CD4-positive, alpha-beta memory T cell (primary cell): Measurements from ENCODE around the gene CACHD1. TPM values are rescaled to one million over a fixed set of nuclear protein-coding genes. Genes with fewer than 3 reads are reported as not detected.

Experiments used
- CTCF ChIA-PET: fragments of 350-600 bp; sonication (Branson Sonifier 250); formaldehyde crosslinking; loops from one replicate; lab custom pipeline; 2021; ENCODE audit warnings: inconsistent platforms; ENCODE audit not compliant: partially characterized antibody; lab: Charles Lee
- POLR2A ChIA-PET: fragments of 350-600 bp; sonication (Branson Sonifier 250); formaldehyde crosslinking; loops from one replicate; lab custom pipeline; 2021; ENCODE audit not compliant: partially characterized antibody; lab: Charles Lee
- DNase-seq, 5 donors: peaks; one replicate each; pipeline versions ENCODE4 v3.0.0 to v3.0.0-alpha.2; 2020 to 2022; ENCODE audit warnings: mixed read lengths in 1 of 5
- H3K27ac ChIP-seq: one replicate; pipeline ENCODE4 v1.7.0; 2013; ENCODE audit warnings: low read depth, low read length
- H3K27me3 ChIP-seq: 2 replicates; pipeline ENCODE4 v1.7.0; 2013; ENCODE audit warnings: mild to moderate bottlenecking, low read length, moderate library complexity; ENCODE audit not compliant: insufficient read depth
- H3K36me3 ChIP-seq: 2 replicates; pipeline ENCODE4 v1.7.0; 2013; ENCODE audit warnings: mild to moderate bottlenecking, low read length, moderate library complexity; ENCODE audit not compliant: insufficient read depth
- H3K4me1 ChIP-seq: 2 replicates; pipeline ENCODE4 v1.7.0; 2013; ENCODE audit warnings: mild to moderate bottlenecking, low read length, moderate library complexity; ENCODE audit not compliant: insufficient read depth
- H3K4me3 ChIP-seq, 2 donors: one replicate each; pipeline ENCODE4 v1.7.0; 2013; ENCODE audit warnings: low read length in 2 of 2, mild to moderate bottlenecking in 1 of 2
- H3K9me3 ChIP-seq, 2 donors: one replicate each; pipeline ENCODE4 v1.7.0; 2013; ENCODE audit warnings: low read length in 2 of 2, control low read depth in 1 of 2; ENCODE audit not compliant: control insufficient read depth in 1 of 2
- H3K27ac Mint-ChIP-seq, 7 donors: one replicate each; pipeline ENCODE4 v1.8.0; 2020 to 2021; ENCODE audit warnings: mixed read lengths in 7 of 7, mild to moderate bottlenecking in 6 of 7, inconsistent platforms in 3 of 7, moderate library complexity in 3 of 7
- H3K27me3 Mint-ChIP-seq, 2 donors: one replicate each; pipeline ENCODE4 v1.8.0; 2020 to 2021; ENCODE audit warnings: mixed read lengths in 2 of 2
- H3K36me3 Mint-ChIP-seq, 2 donors: one replicate each; pipeline ENCODE4 v1.8.0; 2020 to 2021; ENCODE audit warnings: mixed read lengths in 2 of 2, inconsistent platforms in 1 of 2, mild to moderate bottlenecking in 1 of 2
- H3K4me1 Mint-ChIP-seq, 4 donors: one replicate each; pipeline ENCODE4 v1.8.0; 2020 to 2021; ENCODE audit warnings: mixed read lengths in 4 of 4, mild to moderate bottlenecking in 1 of 4
- H3K4me3 Mint-ChIP-seq, 8 donors: one replicate each; pipeline ENCODE4 v1.8.0; 2020 to 2021; ENCODE audit warnings: mixed read lengths in 8 of 8, mild to moderate bottlenecking in 7 of 8, moderate library complexity in 6 of 8, inconsistent platforms in 3 of 8
- H3K9me3 Mint-ChIP-seq, 8 donors: one replicate each; pipeline ENCODE4 v1.8.0; 2020 to 2021; ENCODE audit warnings: mixed read lengths in 8 of 8, mild to moderate bottlenecking in 5 of 8, inconsistent platforms in 3 of 8, moderate library complexity in 1 of 8
- intact Hi-C: fragments of 100-400 bp; cut with micrococcal nuclease; formaldehyde crosslinking; loops from one replicate; pipeline ENCODE4 v1.15.1; 2023
- polyA plus RNA-seq, 2 donors: library from polyadenylated mRNA; unstranded; fragments of 300-500 nt; fragmentation: Illumina TruSeq; gene quantifications; one replicate each; pipeline ENCODE4 v1.2.3, GENCODE V29; 2021
- total RNA-seq, 2 experiments: library from RNA; stranded (reverse); gene quantifications; one replicate each; pipeline ENCODE4 v1.2.3, GENCODE V29; 2021

CACHD1 gene
- total and polyA plus RNA-seq, 4 experiments from 2014 or later, result 0.11 to 0.17 TPM; not detected in 2

DNA sequence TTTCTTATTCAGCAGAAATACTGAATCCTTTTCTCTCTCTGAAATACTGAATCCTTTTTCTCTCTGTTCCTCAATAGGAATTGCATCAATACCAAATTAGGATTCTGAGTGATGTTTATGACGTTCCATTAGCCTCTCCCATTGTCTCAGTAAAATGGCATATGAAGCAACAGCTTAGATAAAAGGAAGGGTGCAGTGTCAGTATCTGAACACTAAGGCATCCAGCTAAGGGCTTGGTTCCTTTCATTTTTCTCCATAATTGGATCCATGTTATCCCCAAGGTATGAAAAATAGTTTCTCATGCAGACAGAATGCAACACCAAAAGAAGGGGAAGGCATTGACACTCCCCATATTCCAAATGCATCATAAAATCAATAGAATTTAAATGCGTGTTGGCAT, 213.5 kb downstream of the CACHD1 start:
- Histone ChIP-seq H3K4me1 (no peaks in the 10 kb centered on the region), H3K27me3 (no peaks in the 10 kb centered on the region), H3K9me3 (no peaks in the 10 kb centered on the region), H3K4me3 (no peak overlapping the region), H3K36me3 (no peaks in the 10 kb centered on the region), H3K27ac (no peak overlapping the region)
- H3K9me3 Mint-ChIP-seq, result no peaks in the 10 kb centered on the region
- no peaks in the 10 kb centered on the region for H3K36me3 Mint-ChIP-seq
- DNase-seq, result no peak
- H3K27me3 Mint-ChIP-seq, result peaks cover 0 to 7% of the 10 kb centered on the region in 2 donors
- no peak overlapping the region for H3K27ac Mint-ChIP-seq
- ChIA-PET CTCF (interaction anchor here (0.8 to 1.7 kb wide), 7 partner anchors 8 to 1004 kb away, joined by 3 to 8 read pairs (median 6); no protein-coding TSS in a partner anchor), POLR2A (no interaction called here)
- H3K4me1 Mint-ChIP-seq, result no peaks in the 10 kb centered on the region
- intact Hi-C loops, result no loop called here
- H3K4me3 Mint-ChIP-seq, result no peak overlapping the region

- Mint-ChIP-seq H3K4me3 (no peak overlapping the region), H3K36me3 (no peaks in the 10 kb centered on the region)
- intact Hi-C loops, result loop anchor here (5.0 kb wide), 1 partner anchor 57 kb away; no protein-coding TSS in a partner anchor
Measured at GRCh38 chr1:64685217-64685616, 215.3 kb downstream of the CACHD1 start.

DNA sequence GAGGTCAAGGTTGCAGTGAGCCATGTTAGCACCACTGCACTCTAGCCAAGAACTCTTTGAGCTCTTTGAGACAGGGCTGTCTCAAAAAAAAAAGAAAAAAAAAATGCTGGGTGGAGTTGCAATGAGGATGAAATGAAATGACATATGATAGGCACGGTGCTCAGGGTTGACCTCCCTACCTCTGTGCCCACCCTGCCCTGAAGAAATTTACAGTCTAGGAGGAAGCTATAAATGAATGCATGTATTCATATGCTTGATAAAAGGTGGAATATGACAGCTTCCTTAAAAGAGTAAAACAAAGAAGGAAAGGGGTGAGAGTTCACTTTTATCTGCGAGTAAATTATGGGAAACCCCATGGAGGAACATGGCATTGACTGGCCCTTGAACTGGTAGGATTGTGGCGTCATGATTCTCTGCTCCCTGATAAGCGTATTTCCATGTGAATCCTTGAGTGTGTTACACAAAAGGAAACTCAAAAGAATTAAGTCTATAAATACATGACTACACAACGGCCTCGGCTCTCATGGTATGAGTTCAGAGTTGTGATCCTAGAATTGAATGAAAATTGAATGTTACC, 215.9 kb downstream of the CACHD1 start:
- H3K4me3 Mint-ChIP-seq, result no peak overlapping the region
- Histone ChIP-seq H3K27me3 (no peaks in the 10 kb centered on the region), H3K4me3 (no peak overlapping the region), H3K9me3 (no peaks in the 10 kb centered on the region), H3K27ac (no peak overlapping the region), H3K36me3 (no peaks in the 10 kb centered on the region), H3K4me1 (no peaks in the 10 kb centered on the region)
- ChIA-PET CTCF (interaction anchor here (0.9 to 1.8 kb wide), 13 partner anchors 9 to 418 kb away, joined by 3 to 15 read pairs (median 4); no protein-coding TSS in a partner anchor), POLR2A (no interaction called here)
- no peaks in the 10 kb centered on the region for H3K4me1 Mint-ChIP-seq
- DNase-seq, result no peak
- H3K36me3 Mint-ChIP-seq, result no peaks in the 10 kb centered on the region
- no peak overlapping the region for H3K27ac Mint-ChIP-seq
- peaks cover 0 to 5% of the 10 kb centered on the region in 2 donors for H3K27me3 Mint-ChIP-seq
- H3K9me3 Mint-ChIP-seq, result no peaks in the 10 kb centered on the region
- intact Hi-C loops, result loop anchor here (1.0 to 5.0 kb wide), 3 partner anchors 56 to 1003 kb away; no protein-coding TSS in a partner anchor

More at GRCh38 chr1:64685217-64685616, 215.3 kb downstream of the CACHD1 start:
- H3K4me1 ChIP-seq, result no peaks in the 10 kb centered on the region
- H3K27ac Mint-ChIP-seq, result no peak overlapping the region
- H3K4me3 ChIP-seq, result no peak overlapping the region
- no peak for DNase-seq
- no peak overlapping the region for H3K27ac ChIP-seq
- ChIA-PET CTCF (interaction anchor here (0.9 to 1.8 kb wide), 14 partner anchors 8 to 1003 kb away, joined by 3 to 15 read pairs (median 4); no protein-coding TSS in a partner anchor), POLR2A (no interaction called here)
- H3K4me1 Mint-ChIP-seq, result no peaks in the 10 kb centered on the region
- no peaks in the 10 kb centered on the region for H3K9me3 Mint-ChIP-seq
- H3K27me3 Mint-ChIP-seq, result peaks cover 0 to 7% of the 10 kb centered on the region in 2 donors
- H3K36me3 ChIP-seq, result no peaks in the 10 kb centered on the region
- H3K9me3 ChIP-seq, result no peaks in the 10 kb centered on the region
- no peaks in the 10 kb centered on the region for H3K27me3 ChIP-seq

- ChIA-PET POLR2A (no interaction called here), CTCF (interaction anchor here (1.4 to 6.7 kb wide), 4 partner anchors 11 to 137 kb away, joined by 3 to 45 read pairs (median 23); no protein-coding TSS in a partner anchor)
- Histone ChIP-seq H3K27ac (no peak overlapping the region), H3K36me3 (no peaks in the 10 kb centered on the region), H3K4me1 (no peaks in the 10 kb centered on the region), H3K27me3 (no peaks in the 10 kb centered on the region), H3K9me3 (no peaks in the 10 kb centered on the region), H3K4me3 (no peak overlapping the region)
- Mint-ChIP-seq H3K9me3 (no peaks in the 10 kb centered on the region), H3K27ac (no peak overlapping the region), H3K4me3 (no peak overlapping the region), H3K4me1 (no peaks in the 10 kb centered on the region), H3K27me3 (peaks cover 0 to 5% of the 10 kb centered on the region in 2 donors), H3K36me3 (no peaks in the 10 kb centered on the region)
- intact Hi-C loops, result loop anchor here (1.0 to 5.0 kb wide), 3 partner anchors 55 to 1002 kb away; no protein-coding TSS in a partner anchor
- DNase-seq, result peak; percentile 38 to 47 (median 40)
Measured at GRCh38 chr1:64686828-64687724, 217.1 kb downstream of the CACHD1 start.

- intact Hi-C loops, result loop anchor here (2.0 to 5.0 kb wide), 2 partner anchors 54 to 1001 kb away; no protein-coding TSS in a partner anchor
- Mint-ChIP-seq H3K27me3 (peaks cover 0 to 2% of the 10 kb centered on the region in 2 donors), H3K27ac (no peak overlapping the region), H3K36me3 (no peaks in the 10 kb centered on the region), H3K4me3 (no peak overlapping the region), H3K9me3 (no peaks in the 10 kb centered on the region), H3K4me1 (no peaks in the 10 kb centered on the region)
- Histone ChIP-seq H3K4me3 (no peak overlapping the region), H3K36me3 (no peaks in the 10 kb centered on the region), H3K4me1 (no peaks in the 10 kb centered on the region), H3K27ac (no peak overlapping the region), H3K9me3 (no peaks in the 10 kb centered on the region), H3K27me3 (no peaks in the 10 kb centered on the region)
- no peak for DNase-seq
- ChIA-PET POLR2A (no interaction called here), CTCF (interaction anchor here (0.9 to 6.7 kb wide), 4 partner anchors 8 to 137 kb away, joined by 3 to 45 read pairs (median 17); no protein-coding TSS in a partner anchor)
Measured at GRCh38 chr1:64687725-64688327, 217.9 kb downstream of the CACHD1 start.

DNA sequence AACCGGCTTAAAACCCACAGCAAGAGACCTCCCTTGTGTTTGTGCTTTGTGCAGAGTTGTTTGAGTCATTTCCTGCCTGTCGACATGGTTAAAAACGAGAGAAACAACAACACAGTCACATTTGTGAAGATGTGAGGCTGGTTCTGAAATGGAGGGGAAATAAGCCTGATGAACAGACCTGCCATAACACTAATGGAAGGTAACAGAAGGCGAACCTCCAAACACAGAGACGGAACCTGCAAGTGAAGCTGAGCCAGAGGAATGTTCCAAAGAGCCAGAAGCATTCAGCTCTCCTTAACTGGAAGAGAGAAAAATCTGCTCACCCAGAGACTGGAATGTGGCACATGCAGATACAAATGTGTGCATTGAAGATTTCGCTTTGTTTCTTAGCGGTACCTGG, 221.7 kb downstream of the CACHD1 start:
- Histone ChIP-seq H3K4me3 (no peak overlapping the region), H3K9me3 (no peaks in the 10 kb centered on the region), H3K4me1 (no peaks in the 10 kb centered on the region), H3K36me3 (no peaks in the 10 kb centered on the region), H3K27ac (no peak overlapping the region), H3K27me3 (no peaks in the 10 kb centered on the region)
- Mint-ChIP-seq H3K4me1 (no peaks in the 10 kb centered on the region), H3K36me3 (no peaks in the 10 kb centered on the region), H3K9me3 (no peaks in the 10 kb centered on the region), H3K27ac (no peak overlapping the region), H3K27me3 (peaks cover 6 to 10% of the 10 kb centered on the region in 2 donors), H3K4me3 (no peak overlapping the region)
- intact Hi-C loops, result no loop called here
- POLR2A ChIA-PET, result no interaction called here
- no peak for DNase-seq
- CTCF ChIA-PET, result interaction anchor here (5.6 to 6.7 kb wide), 2 partner anchors 16 to 133 kb away, joined by 31 to 45 read pairs; no protein-coding TSS in a partner anchor
